ENCODE results near the gene SPOCK1.
A peak's percentile ranks its signal among the peaks of the same experiment; 100 is the strongest.

The SPOCK1 gene

DNA sequence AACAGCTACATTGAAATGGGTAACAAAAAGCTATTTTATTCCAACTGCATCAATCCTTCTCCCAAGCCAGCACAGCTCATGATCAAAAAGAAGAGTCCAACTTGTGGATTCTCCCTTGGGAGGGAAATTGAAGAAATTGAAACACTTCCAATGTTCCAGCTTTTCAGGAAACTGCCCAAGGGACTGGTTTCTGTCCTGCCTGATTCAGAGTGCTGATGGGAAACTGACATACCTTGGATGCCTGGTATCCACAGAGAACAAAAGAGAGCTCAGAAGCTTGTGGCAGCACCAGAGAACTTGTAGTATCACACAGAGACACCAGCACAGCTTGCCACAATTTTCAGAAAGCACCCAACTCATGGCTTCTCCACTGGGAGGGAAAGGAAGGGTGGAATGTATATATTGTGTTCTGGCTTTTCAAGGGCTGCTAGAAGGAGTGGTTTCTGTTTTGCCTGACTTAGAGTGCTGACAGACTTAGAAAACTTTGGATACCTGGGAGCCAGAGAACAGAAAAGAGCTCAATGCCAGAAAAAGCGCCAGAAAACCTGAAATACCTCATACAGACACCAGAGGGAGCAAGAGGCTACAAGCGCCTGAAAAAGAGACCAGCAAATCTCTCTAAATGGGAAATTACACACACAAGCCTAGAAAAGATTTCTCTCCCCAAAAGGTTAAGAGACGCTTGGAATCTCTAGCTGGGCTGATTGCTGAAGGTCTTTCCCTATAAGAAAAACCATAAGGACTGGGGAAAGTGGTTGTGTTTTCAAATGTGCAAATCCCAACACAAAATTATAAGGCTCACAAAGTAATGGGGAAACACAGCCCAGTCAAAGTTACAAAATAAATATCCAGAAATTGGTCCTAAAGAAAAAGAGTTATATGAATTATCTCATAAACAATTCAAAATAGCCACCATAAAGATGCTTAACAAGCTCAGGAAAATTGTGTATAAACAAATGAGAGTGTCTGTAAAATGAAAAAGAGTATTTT lies 178.8 kb downstream of the SPOCK1 start:
- DNase-seq = peak; percentile 14

GRCh38 chr5:137318027-137318426 lies 181.1 kb downstream of the SPOCK1 start:
- DNase-seq = no peak

DNA sequence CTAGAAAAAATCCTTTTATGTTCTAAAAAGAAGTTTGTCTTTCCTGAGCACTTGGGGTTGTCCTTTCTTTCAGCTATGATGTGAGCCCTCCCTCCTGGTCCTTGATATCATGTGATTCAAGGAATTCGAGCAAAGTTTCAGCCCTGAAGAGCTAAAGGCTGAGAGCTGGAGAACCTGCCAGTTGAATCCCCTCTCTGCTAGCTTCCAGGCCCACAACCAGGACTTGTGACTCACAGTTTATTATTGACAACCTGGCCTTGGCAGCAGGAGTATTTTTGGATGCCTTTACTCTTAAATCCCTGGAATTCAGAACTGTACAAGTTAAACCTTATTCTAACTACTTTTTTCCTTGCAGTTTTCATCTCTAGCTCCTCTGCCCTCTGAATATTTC lies 182.8 kb downstream of the SPOCK1 start:
- no peak for DNase-seq

DNA sequence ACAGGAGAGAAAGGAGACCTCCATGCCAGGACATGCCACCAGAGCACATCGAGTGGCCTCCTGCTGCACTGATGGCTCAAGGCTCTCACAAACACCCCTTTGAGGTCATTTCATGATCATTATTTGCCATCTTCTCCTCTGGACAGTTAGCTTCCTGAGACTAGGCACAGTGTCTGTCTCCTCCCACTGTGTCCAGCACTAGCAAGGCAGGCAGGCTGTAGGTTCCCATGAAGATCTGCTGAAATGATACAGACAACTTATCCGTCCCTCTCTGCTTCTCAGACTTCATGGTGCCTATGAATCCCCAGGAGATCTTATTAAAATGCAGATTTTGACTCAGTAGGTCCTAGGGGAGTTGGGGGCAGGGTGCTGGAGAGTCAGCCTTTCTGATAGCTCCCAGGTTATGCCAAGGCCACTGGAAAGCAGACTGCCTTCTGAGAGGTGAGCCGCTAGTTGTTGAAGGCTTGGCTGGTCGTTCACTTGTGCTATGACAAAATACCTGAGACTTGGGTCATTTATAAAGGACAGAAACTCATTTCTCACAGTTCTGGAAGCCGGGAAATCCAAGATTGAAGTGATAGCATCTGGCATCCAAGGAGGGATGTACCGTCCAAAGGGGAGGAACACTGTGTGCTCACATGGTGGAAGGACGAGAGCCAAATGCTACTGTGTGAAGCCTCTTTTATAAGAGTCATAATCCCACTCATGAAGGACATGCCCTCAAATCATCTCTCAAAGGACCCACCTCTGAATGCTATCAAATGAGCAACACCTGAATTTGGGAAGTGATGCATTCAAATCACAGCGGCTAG lies 183.4 kb downstream of the SPOCK1 start:
- DNase-seq = no peak

DNA sequence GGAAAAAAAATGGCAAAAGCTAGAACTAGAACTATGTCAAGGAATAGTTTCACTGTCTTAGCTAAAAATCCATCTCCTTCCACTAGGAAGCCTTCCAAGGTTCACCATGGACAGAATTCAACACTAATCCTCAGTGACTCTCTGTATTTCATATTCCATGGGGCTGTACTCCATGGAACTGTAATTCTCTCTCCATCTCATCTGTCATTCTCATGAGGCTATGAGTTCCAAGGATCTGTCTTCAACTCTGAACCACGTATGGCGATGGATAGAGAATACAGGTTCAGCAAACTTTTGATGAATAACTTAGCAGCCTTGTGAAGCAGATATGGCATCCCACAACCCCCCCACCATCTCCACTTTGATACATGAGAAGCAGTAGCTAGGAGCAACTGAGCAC lies 184.0 kb downstream of the SPOCK1 start:
- DNase-seq = no peak

DNA sequence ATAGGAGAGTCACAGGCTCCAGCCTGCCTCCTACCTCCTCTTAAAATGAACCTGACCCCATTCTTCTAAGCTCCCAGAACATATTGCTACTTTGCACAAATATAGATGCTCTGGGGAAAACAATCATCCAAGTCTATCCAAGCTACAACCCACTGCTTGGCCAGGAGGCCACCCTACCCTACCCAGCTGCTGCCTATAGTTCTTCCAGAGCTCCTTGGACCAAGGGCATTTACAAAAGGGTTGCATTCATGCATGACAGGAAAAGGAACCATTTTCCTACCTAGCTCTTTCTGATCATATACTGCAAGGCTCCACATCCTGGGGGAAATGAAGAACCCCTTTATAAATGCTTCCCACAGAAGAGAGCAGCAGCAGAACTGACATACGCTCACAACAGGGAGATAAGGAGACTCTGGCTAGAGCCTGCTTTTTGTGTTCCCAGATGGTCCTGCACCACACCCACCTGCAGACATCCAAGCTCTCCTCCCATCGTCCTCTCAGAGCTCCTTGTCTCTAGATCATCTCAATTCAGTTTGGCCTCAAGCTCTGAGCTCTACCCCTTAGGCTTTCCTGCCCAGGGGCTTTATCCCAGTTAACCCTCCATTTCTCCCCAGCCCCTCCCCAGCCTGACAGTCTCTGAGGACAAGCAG lies 185.5 kb downstream of the SPOCK1 start:
- no peak for DNase-seq

GRCh38 chr5:137312011-137312410 lies 187.1 kb downstream of the SPOCK1 start:
- DNase-seq = no peak

DNA sequence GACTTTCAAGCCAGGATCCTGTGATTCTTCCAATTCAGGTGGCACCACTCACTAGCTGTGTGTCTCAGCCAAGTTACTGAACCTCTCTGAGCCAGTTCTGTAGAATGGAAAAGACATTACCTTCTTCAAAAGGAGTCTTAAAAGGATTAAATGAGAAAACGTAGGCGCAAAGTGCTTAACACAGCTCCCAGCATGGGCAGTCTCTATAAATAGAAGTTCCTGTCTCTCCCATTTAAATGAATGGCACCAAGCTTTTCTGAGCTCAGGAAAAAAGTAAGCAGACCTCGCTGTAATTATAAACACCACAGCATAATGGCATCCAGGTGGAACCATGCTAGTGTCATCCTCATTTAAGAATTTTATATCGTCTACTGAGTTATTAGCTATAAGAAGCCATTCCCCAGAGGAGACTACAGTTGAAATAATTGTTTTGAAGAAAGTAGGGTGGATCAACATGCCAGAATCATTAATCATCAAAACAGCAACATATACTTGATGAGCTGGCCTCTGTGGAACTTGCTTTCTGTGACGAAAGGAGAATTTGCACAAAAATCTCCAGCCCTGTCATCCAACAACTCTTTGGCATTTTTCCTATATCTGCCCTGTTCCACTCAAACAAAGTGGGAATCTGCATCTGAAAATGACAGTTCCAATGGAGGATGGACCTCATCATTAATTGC lies 188.9 kb downstream of the SPOCK1 start:
- DNase-seq = no peak

DNA sequence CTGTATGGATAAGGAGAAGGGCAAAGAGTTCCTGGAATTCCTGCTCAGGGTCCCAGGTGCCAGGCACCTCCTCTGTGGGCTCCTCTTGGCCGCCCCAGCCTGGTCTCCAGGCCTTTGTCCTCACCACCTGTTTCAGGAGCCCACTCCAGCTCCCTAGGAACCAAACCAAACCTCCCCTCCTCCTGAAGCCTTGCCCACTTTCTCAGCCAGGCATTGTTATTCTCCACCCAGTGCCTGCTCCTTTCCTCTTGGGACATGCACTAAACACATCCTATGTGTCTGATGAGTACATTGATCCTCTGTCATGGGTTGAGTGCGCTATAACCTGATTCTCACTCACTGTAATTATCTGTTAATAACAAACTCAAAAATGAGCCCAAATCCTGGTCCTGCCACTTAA lies 189.8 kb downstream of the SPOCK1 start:
- no peak for DNase-seq

DNA sequence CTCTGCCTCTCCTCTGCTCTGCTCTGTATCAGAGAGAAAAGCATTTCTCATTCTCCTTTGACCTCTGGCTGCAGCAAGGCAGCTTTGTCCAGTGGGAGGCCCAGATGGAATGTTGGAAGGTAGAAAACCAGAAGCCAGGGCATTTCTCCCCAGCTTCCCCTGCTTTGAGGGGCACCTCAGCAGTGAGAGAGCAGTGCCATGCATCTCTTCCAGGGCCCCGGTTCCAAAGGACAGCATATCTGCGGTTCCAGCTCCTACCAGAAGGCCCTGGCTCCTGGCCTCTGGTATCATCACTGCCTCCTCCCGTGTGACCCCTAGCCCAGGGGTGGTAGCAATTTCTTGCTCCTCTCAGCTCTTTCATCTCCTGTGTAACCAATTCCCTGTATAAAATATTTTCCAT lies 190.8 kb downstream of the SPOCK1 start:
- DNase-seq = no peak

DNA sequence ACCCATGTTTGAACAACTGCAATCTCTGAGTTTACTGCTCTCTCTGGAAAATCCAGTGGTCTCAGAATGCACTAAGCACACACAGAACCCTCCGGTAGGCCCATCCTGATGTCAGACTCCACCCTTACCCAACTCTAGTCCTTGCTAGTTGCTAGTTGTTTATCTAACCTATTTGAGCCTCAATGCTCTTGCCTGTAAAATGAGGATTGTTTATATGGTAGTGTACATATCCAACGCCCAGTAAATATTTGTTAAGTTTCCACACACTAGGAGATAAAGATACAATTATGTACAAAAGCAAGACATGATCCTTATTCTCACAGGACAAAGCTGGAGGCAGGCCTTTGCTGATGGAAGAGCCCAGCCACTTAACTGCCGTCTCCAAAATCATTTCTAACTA lies 192.2 kb downstream of the SPOCK1 start:
- DNase-seq = no peak

DNA sequence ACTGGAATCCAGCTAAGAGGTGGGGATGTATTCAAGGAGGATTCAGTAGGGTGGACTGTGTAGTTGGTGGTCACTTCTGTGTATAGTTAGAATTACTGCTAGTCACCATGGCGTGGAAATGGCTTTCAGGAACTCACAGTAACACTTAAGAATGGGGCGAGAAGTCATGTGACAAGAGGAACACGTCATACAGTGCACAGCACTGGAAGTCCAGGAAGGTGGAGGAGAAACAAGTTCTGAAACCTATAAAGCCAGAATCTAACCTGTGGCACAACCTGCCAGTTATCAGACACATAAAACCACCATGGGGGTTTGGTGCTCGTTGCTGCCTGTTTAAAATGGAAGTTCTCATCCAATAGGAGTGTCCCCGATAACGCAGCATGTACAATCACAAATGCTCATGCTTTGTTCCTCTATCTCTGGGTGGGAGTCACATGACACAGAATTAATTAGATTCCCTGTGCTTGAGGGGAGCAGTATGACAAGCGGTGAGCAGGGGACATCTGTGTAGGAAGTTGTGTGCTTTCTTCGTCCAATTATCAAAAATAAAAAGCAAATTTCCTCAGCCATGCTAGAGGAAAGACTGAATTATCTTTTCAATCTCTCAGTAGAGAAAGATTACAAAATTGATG lies 193.0 kb downstream of the SPOCK1 start:
- no peak for DNase-seq

DNA sequence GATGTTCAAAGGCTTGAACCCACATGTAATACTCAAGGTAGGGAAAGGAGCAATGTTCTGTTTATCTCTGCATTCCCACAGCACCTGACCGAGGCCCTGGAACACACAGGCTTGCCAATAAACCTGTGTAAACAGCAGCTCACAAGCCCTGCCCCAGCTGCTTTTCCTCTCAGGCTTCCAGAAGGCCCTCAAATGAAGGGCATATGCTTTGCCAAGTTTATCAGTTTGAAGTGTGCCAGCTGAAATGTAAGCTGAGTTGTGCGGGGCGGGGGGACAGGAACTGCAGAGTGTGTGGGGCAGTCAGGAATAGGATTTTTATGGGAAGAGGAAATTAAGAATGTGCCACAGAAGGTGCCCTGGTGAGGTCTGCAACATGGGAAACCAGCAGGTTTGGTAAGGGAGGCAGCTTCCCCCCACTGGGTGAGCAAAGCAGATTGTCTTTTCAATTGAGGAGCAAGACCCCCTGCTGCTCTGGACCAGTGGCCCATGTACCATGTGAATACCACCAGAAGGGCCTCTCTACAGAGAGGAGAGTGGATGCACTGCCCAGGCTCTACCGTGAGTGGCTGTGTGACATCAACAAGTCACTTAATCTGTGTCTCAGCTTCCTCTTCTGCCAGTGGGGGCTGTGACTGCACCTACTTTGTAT lies 194.8 kb downstream of the SPOCK1 start:
- DNase-seq = no peak

DNA sequence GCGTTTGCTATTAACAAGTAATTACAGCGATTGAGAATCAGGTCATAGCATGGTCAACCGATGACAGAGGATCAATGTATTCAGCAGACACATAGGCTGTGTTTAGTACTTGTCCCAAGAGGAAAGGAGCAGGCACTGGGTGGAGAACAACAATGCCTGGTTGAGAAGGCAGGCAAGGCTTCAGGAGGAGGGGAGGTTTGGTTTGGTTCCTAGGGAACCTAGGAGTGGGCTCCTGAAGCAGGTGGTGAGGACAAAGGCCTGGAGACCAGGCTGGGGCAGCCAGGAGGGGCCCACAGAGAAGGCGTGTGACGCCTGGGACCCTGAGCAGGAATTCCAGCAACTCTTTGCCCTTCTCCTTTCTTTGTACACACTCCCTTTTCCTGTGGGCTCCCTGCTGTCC lies 195.6 kb downstream of the SPOCK1 start:
- no peak for DNase-seq

DNA sequence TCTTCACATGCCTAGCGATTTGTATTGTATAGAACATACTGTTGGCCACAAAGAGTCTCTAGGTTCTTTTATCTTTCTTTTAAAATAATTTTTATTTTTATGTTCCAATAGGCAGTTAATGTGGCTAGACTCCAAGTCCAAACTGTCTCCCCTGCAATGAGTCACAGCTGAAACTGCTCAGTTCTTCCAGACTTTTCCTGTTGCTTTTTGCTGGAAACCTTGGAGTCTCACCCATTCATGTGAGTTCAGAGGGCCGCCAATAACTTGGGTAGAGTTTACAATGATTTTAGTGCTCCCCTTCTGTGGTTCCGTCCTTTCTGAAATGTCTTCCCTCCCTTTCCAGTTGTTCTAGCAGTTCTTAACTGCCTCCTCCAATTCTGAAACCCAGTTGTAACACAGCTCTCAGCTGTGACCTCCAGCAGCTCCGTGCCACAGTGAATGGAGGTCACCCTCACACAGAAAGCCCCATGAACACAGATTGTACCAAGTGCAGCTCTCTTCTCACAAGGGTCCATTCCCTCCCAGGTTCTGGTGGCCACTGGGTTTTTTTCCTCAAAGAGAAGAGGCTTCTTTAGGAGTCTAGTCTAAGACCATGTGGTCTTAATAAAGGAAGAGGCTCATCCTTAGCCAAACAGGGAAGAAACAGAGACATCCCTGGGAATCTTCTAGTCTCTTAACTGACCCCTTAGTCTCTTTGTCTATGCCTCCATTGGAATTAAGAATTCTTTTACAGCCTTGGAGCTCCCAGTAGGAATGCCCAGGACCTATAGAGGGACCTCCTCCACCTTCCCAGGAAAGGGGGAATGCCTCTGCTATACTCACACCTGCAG lies 198.5 kb downstream of the SPOCK1 start:
- no peak for DNase-seq

DNA sequence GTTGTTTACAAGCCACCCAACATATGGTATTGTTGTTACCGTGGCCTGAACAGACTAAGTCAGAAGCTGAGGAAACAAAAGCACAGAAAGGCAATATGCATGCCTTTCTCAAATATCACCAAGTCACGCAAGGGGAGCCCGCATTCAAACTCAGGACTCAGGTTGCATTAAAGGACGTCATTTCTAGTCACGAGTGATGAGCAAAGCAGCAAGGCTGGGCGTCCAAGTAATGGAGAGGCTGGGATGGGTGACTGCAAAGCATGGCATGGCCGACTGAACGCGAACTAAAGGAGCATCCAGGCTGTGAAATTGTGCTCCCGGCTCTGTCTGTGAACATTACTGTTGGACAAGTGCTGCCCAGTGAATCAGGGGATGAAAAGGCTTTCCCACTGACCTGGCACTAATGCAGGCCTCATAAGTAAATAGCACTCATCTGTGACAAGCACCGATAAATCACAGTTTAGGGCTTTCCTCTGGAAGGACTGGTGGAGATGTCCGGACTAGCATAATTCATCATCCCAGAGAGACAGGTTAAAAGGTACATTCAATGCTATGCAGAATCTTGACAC lies 202.8 kb downstream of the SPOCK1 start:
- DNase-seq = no peak

DNA sequence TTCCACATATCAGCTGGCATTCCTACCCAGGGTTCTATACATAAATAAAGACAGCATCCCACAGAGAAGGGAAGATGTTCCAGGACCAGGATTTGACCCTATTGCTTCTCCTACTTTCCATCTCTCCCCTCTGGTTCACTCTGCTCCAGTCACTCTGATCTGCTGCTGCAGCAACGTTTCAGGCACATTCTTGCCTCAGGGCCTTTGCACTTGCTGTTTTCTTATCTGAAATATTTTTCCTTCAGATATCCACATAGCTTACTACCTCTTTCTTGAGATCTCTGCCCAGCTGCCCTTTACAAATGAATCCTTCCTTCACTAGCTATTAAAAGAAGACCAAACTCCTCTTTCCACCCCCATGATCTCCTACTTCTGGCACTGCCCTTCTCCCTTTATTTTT lies 204.5 kb downstream of the SPOCK1 start:
- no peak for DNase-seq

DNA sequence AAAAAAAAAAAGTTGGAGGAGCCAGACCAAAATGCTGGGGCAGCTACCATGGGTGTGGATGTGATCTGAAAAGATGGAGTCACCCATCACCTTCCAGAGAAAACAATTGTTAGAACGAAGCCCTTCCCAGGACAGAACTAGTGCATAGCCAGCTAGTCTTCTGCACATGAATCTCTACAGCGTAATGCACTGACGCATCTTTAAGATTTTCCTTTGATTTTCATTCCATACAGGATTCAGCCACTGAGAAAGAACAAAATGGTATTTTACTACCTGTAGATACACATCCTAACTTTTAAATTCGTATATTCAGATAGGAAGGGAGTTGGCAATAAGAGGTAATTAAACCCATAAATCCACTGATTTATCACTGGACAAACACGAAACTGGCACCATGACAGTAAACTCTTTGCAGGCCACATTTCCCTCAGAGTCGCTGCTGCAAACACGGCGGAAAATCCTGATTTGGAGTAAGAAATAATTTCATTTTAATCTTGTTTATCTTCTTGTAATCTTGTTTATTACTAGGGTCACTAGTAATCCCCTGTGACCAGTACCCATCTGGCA lies 206.6 kb downstream of the SPOCK1 start:
- no peak for DNase-seq

- no peak for DNase-seq
These were observed 207.7 kb downstream of the SPOCK1 start for GRCh38 chr5:137291436-137291835.

DNA sequence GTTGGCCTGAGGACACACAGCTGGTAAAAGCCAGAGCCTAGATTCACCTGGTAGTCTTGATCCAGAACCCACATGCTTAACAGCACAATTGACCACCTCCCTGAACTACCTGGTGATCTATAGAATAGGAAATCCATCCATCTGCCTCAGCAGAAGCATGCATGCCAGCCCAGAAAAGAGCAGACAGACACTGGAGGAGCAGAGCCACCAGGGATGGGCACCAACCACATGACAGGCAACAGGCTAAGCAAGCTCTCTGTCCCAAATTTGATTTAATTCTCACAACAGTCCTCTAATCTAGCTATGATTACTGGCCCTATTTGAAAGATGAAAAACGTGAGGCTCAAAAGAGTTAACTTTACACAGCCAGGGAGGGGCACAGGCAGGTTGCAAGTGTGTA lies 208.1 kb downstream of the SPOCK1 start:
- no peak for DNase-seq

All from stimulated activated CD4-positive, alpha-beta T cell treated with anti-CD3 and anti-CD28 coated beads, Interleukin-15, amount 100 ng/mL, for 24 hours (primary cell).